KMS-11 (cell line): ENCODE measurements around the gene FCSK.
"Not testable (repeated sequence)": the region's sequence is repeated elsewhere in the genome, so short reads cannot be mapped to it uniquely, and the experiment has no call there.

Experiments used
- H2AFZ ChIP-seq: fragments of 200-600 bp; sonication (generic); 2 replicates; pipeline ENCODE4 v1.6.1; 2016; ENCODE audit warnings: antibody characterized with exemption, mixed run types, low read depth
- H3K27ac ChIP-seq: fragments of 200-600 bp; sonication (generic); 2 replicates; pipeline ENCODE4 v1.6.1; 2016; ENCODE audit warnings: mild to moderate bottlenecking, mixed run types
- H3K27me3 ChIP-seq: fragments of 200-600 bp; sonication (generic); 2 replicates; pipeline ENCODE4 v1.6.1; 2017; ENCODE audit warnings: mild to moderate bottlenecking, low read depth, mixed run types, moderate library complexity; ENCODE audit not compliant: insufficient read depth
- H3K36me3 ChIP-seq: fragments of 200-600 bp; sonication (generic); 2 replicates; pipeline ENCODE4 v1.6.1; 2017; ENCODE audit warnings: mild to moderate bottlenecking, mixed run types; ENCODE audit not compliant: insufficient read depth
- H3K4me1 ChIP-seq: fragments of 200-600 bp; sonication (generic); 2 replicates; pipeline ENCODE4 v1.6.1; 2016; ENCODE audit warnings: mild to moderate bottlenecking, low read depth, mixed run types; ENCODE audit not compliant: poor library complexity, severe bottlenecking
- H3K4me2 ChIP-seq: fragments of 200-600 bp; sonication (generic); 2 replicates; pipeline ENCODE4 v1.7.0; 2016; ENCODE audit warnings: mild to moderate bottlenecking, mixed run types
- H3K4me3 ChIP-seq: fragments of 200-600 bp; sonication (generic); IDR thresholded peaks from 2 replicates; pipeline ENCODE4 v1.6.1; 2017; ENCODE audit warnings: low read depth, low read length, mixed read lengths; ENCODE audit not compliant: insufficient read depth
- H3K79me2 ChIP-seq: fragments of 200-600 bp; sonication (generic); 2 replicates; pipeline ENCODE4 v1.6.1; 2016; ENCODE audit warnings: low read depth, mixed run types; ENCODE audit not compliant: insufficient read depth
- H3K9ac ChIP-seq: fragments of 200-600 bp; sonication (generic); 2 replicates; pipeline ENCODE4 v1.6.1; 2016; ENCODE audit warnings: mild to moderate bottlenecking, mixed run types
- H4K20me1 ChIP-seq: fragments of 200-600 bp; sonication (generic); 2 replicates; pipeline ENCODE4 v1.6.1; 2016; ENCODE audit warnings: mild to moderate bottlenecking, mixed run types; ENCODE audit not compliant: insufficient read depth
- TF ChIP-seq, protein P1 (sequence below): fragments of 200-600 bp; sonication (generic); conservative IDR thresholded peaks from 2 replicates; pipeline ENCODE4 v1.6.1; 2017; ENCODE audit warnings: low read depth, mild to moderate bottlenecking, antibody characterized with exemption, low read length, moderate library complexity, mixed read lengths

Gene FCSK

DNA sequence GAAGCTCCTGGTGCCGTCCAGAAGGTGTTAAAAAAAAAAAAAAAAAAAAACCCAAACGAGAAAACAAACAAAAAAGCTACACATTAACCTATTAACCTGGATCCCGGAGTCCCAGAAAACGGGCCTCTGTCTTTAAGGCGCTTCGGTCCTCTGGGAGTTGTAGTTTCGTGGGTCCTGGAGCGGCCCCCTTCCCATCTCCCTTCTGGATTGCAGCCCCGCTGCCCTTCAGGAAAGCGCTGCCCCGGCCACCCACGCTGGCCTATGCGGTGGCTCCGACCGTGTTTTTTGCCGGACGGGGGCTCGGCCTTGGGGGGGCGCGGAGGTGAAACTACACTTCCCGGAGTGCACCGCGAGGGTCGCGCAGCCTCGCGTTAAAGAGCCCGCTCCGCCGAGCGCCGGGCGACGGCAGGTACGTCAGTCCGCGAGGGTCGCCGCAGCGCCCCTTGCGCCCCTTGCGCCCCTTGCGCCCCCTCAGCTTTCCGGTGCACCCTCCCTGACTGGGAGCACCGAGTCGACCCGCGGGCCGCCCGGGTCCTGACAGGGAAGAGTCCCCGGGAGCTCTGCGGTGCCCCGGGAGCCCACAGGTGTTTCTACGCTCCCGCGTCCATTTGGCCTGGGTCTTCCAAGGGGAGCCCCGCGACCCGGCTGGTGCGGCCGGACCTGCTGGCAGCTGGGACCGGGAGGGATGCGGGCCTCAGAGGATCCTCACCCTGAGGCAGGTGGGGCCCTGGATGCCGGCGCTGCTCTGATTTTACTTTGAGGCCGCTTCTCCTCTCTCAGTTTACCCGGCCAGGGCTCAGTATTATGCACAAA is at the start of gene FCSK:
FCSK (plus strand) TSS at position 374 of the 813 bp plus-strand sequence. CDS start 8,596 bp downstream, outside the sequence.
- Histone ChIP-seq H3K36me3 (no peaks in the 10 kb centered on the region), H3K4me2 (peak within 1 kb of the TSS; percentile 77), H3K27ac (peak within 1 kb of the TSS; percentile 83), H4K20me1 (no peaks in the 10 kb centered on the region), H3K4me1 (peaks cover 13% of the 10 kb centered on the region), H3K27me3 (no peaks in the 10 kb centered on the region), H3K4me3 (no peak within 1 kb of the TSS), H3K79me2 (no peaks in the 10 kb centered on the region; the same call in 1 of the 2 replicates), H3K9ac (peak within 1 kb of the TSS; percentile 92), H2AFZ (peak within 1 kb of the TSS; percentile 97)
- TF ChIP-seq, protein P1, sequence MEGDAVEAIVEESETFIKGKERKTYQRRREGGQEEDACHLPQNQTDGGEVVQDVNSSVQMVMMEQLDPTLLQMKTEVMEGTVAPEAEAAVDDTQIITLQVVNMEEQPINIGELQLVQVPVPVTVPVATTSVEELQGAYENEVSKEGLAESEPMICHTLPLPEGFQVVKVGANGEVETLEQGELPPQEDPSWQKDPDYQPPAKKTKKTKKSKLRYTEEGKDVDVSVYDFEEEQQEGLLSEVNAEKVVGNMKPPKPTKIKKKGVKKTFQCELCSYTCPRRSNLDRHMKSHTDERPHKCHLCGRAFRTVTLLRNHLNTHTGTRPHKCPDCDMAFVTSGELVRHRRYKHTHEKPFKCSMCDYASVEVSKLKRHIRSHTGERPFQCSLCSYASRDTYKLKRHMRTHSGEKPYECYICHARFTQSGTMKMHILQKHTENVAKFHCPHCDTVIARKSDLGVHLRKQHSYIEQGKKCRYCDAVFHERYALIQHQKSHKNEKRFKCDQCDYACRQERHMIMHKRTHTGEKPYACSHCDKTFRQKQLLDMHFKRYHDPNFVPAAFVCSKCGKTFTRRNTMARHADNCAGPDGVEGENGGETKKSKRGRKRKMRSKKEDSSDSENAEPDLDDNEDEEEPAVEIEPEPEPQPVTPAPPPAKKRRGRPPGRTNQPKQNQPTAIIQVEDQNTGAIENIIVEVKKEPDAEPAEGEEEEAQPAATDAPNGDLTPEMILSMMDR, result no peak

DNA sequence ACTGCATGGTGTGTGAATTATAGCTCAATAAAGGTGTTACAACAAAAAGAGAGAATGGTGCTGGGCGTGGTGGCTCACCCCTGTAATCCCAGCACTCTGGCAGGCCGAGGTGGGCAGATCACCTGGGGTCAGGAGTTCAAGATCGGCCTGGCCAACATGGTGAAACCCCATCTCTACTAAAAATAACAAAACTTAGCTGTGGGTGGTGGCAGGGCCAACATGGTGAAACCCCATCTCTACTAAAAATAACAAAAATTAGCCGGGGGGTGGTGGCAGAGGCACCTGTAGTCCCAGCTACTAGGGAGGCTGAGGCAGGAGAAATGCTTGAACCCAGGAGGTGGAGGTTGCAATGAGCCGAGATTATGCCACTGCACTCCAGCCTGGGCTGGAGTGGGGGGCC is 48.3 kb upstream of the FCSK start:
- H3K4me3 ChIP-seq, H2AFZ ChIP-seq, H3K27me3 ChIP-seq, H3K36me3 ChIP-seq, H4K20me1 ChIP-seq: not testable (repeated sequence)
- H3K79me2 ChIP-seq, result peaks cover 58% of the 10 kb centered on the region; the same call in 1 of the 2 replicates
- peaks cover 99% of the 10 kb centered on the region for H3K4me1 ChIP-seq
- 0 out of 2 replicates have a peak overlapping the region, but pooled peaks have one; percentile 20 for H3K9ac ChIP-seq
- H3K4me2 ChIP-seq, result peak overlapping the region; percentile 84
- H3K27ac ChIP-seq, result peak overlapping the region; percentile 86; the same call in 1 of the 2 replicates

DNA sequence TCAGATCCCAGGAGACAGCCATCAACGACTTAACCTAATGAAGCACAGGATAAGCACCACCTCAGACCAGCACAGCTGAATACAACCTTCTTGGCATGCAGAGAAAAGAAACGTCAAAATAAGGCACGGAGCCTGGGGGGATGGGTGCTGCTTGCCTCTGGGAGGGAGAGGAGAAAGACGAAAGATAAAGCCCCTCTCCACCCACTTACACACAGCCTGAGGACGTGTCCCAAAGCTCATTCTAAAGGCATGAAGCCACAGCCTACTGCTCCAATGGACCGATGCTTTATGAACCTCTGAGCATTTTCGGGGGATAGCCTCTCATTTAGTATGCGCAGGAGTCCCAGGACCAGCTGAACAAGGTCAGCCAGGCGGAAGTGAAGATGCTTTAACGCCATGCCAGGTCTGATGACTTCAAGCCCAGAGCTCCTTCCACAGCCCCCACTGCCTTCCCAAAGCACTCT is 46.6 kb upstream of the FCSK start:
- Histone ChIP-seq H3K4me3 (no peak overlapping the region), H3K9ac (no peak overlapping the region), H3K36me3 (no peaks in the 10 kb centered on the region)

DNA sequence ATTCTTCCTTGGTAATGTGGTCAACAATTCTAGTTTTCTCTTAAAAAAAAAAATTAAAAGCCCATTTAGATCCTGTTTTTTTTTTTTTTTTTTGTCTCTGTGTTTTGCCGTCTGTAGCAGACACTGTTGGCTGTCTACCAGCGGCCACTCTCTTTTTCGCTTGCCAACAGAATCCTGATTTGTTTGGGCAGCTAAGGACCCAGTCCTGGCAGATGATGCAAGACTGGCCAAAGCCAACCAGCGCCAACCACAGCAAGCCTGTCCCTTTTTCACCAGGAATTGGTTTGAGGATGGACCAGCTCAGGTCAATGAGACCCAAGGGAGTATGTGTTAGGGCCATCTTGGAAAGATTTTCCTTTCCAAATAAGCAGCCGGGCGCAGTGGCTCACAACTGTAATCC is 43.7 kb upstream of the FCSK start:
- H3K4me3 ChIP-seq, result no peak overlapping the region
- H2AFZ ChIP-seq, result no peak overlapping the region
- no peaks in the 10 kb centered on the region for H4K20me1 ChIP-seq
- H3K4me2 ChIP-seq, result no peak overlapping the region
- TF ChIP-seq, protein P1, result no peak
- H3K27me3 ChIP-seq, result no peaks in the 10 kb centered on the region
- H3K9ac ChIP-seq, result no peak overlapping the region
- no peaks in the 10 kb centered on the region for H3K36me3 ChIP-seq
- peaks cover 59% of the 10 kb centered on the region for H3K79me2 ChIP-seq
- H3K4me1 ChIP-seq, result peaks cover 86% of the 10 kb centered on the region
- H3K27ac ChIP-seq, result no peak overlapping the region

More for the DNA sequence above, 46.6 kb upstream of the FCSK start:
- Histone ChIP-seq H4K20me1 (no peaks in the 10 kb centered on the region), H3K27me3 (no peaks in the 10 kb centered on the region), H3K79me2 (peaks cover 56% of the 10 kb centered on the region), H2AFZ (no peak overlapping the region), H3K4me2 (no peak overlapping the region), H3K4me1 (peaks cover 90% of the 10 kb centered on the region), H3K27ac (no peak overlapping the region; the same call in 1 of the 2 replicates)
- TF ChIP-seq, protein P1, result no peak

DNA sequence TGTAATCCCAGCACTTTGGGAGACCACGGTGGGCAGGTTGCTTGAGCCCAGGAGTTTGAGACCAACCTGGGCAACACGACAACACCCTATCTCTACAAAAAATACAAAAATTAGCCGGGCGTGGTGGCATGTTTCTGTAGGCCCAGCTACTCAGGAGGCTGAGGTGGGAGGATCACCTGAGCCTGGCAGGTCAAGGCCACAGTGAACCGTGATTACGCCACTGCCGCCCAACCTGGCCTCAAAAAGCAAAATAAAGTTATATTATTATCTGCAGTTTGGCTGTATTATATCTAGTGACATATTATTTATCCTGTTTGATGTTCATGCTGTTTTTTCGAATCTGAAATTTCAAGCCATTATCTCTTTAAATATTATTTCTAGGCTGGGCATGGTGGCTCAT is 42.0 kb upstream of the FCSK start:
- peaks cover 52% of the 10 kb centered on the region for H3K79me2 ChIP-seq
- no peak overlapping the region for H2AFZ ChIP-seq
- H3K27me3 ChIP-seq, result no peaks in the 10 kb centered on the region
- no peak overlapping the region for H3K4me3 ChIP-seq
- no peaks in the 10 kb centered on the region for H4K20me1 ChIP-seq
- H3K9ac ChIP-seq, result no peak overlapping the region
- H3K27ac ChIP-seq, result no peak overlapping the region
- TF ChIP-seq, protein P1, result no peak
- no peak overlapping the region for H3K4me2 ChIP-seq
- H3K36me3 ChIP-seq, result no peaks in the 10 kb centered on the region
- peaks cover 84% of the 10 kb centered on the region for H3K4me1 ChIP-seq

DNA sequence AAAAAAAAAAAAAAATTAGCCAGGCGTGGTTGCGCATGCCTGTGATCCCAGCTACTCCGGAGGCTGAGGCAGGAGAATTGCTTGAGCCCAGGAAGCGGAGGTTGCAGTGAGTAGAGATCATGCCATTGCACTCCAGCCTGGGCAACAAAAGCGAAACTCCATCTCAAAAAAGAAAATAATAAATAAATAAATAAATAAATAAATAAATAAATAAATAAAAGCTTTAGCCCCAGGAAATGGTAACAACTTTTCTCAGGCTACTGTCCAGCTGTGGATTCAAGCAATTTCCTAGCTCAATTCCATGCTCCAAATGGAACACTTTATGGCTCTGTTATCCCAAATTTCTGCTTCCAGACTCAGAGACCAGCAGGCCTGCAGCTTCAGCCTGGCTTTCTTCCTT is 40.8 kb upstream of the FCSK start:
- H3K36me3 ChIP-seq, H2AFZ ChIP-seq, H4K20me1 ChIP-seq, H3K4me2 ChIP-seq, H3K27me3 ChIP-seq, H3K9ac ChIP-seq, H3K4me3 ChIP-seq, H3K27ac ChIP-seq: not testable (repeated sequence)
- peaks cover 84% of the 10 kb centered on the region for H3K4me1 ChIP-seq
- H3K79me2 ChIP-seq, result peaks cover 46% of the 10 kb centered on the region
